Thymus (tissue), 11 donors: ENCODE results near the gene ARHGEF17. TPM values are rescaled to one million over a fixed set of nuclear protein-coding genes. Genes with fewer than 3 reads are reported as not detected.

Source experiments
- DNase-seq, 9 donors: peaks; one replicate each; pipeline ENCODE4 v3.0.0-alpha.2; 2013; ENCODE audit warnings: low spot score in 9 of 9, low read depth in 6 of 9, missing footprints in 1 of 9
- H3K27ac ChIP-seq, 2 donors: one replicate each; pipeline ENCODE4 v1.5.1; 2013; ENCODE audit warnings: control low read depth in 1 of 2, low read depth in 1 of 2, low read length in 1 of 2, mild to moderate bottlenecking in 1 of 2, moderate library complexity in 1 of 2
- H3K27me3 ChIP-seq, 2 donors: one replicate each; pipeline ENCODE4 v1.5.1; 2013; ENCODE audit warnings: low read length in 1 of 2; ENCODE audit not compliant: control insufficient read depth in 2 of 2, insufficient read depth in 1 of 2
- H3K36me3 ChIP-seq, 2 donors: one replicate each; pipeline ENCODE4 v1.5.1; 2013; ENCODE audit warnings: low read length in 1 of 2, mild to moderate bottlenecking in 1 of 2, moderate library complexity in 1 of 2; ENCODE audit not compliant: control insufficient read depth in 2 of 2, insufficient read depth in 2 of 2
- H3K4me1 ChIP-seq, 2 donors: one replicate each; pipeline ENCODE4 v1.5.1; 2013; ENCODE audit warnings: low read length in 2 of 2; ENCODE audit not compliant: control insufficient read depth in 2 of 2, insufficient read depth in 2 of 2
- H3K4me3 ChIP-seq, 2 donors: one replicate each; pipeline ENCODE4 v1.5.1; 2013; ENCODE audit warnings: low read length in 2 of 2, control low read depth in 1 of 2, mild to moderate bottlenecking in 1 of 2
- H3K9me3 ChIP-seq, 2 donors: one replicate each; pipeline ENCODE4 v1.5.1; 2013; ENCODE audit warnings: low read length in 1 of 2, mild to moderate bottlenecking in 1 of 2; ENCODE audit not compliant: control insufficient read depth in 2 of 2, insufficient read depth in 1 of 2
- WGBS: extraction: QIAGEN DNeasy Blood & Tissue Kit; methylation state at CpG from one replicate; pipeline ENCODE4 v1.1.7; 2013; 5-methylcytosine and 5-hydroxymethylcytosine counted together
- polyA plus RNA-seq: library from polyadenylated mRNA; stranded (reverse); fragments of 200-250 nt; gene quantifications from one replicate; pipeline ENCODE4 v1.2.3, GENCODE V29; 2013
- total RNA-seq: library from RNA; stranded (reverse); fragments of 120-200 nt; gene quantifications from one replicate; pipeline ENCODE4 v1.2.4, GENCODE V29; 2013
- donor health status: healthy.

ARHGEF17 gene
- total and polyA plus RNA-seq, 2 donors = 2.5 to 8.9 TPM

DNA sequence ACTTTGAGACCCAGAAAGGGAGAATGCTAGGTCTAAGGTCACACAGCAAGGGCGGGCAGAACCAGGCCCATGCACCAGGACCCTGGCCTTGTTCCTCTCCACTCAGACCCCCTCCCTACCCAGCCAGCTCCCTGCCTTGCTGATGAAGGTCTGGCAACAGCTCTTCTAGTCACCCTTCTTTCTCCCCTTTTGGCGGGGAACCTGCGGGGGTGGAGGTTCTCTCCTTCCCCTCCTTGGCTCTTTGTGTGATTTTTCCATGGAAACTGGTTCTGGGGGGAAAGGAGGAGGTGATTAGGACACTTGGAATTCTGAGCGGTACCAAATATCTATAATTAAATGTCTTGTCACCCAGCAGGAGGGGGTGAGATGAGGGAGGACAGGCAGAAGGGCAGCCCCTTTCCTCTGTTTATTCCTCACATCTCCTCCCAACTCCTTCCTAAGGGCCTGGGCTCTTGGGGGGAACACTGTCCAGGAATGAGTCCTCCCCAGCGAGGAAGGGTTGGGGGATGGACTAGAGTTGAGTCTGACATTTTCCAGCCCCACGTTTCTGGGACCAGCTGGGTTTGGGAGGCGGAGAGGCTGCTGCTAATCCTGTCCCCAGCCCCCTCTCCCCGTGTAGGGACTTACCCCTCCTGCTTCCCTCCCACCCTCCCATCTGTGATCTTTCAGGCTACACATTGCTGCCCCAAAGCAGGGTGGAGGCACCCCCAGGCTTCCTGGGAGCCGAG lies 7.4 kb downstream of the ARHGEF17 start:
- Histone ChIP-seq H3K9me3 (no peaks in the 10 kb centered on the region), H3K36me3 (no peaks in the 10 kb centered on the region), H3K4me3 (no peak overlapping the region), H3K4me1 (peaks cover 0 to 14% of the 10 kb centered on the region in 2 donors), H3K27me3 (peaks cover 4 to 16% of the 10 kb centered on the region in 2 donors), H3K27ac (no peak overlapping the region)
- 84% methylated on average over 9 of the region's 9 CpGs for WGBS
- DNase-seq = no peak

DNA sequence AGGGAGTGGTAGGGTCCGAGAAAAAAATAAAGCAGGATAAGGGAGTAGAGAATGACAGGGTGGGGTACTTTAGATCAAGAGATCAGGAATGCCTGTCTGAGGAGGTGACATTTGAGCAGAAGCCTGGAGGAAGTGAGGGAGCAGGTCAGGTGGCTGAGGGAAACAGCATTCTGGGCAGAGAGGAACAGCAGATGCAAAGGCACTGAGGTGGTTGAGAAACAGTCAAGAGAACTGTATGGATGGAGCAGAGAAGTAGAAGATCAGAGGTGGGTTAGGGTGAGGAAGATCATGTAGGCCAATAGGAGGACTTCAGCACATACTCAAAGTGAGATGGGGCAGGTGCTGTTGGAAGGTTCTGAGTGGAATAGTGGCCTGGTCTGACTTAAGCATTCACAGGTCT lies 8.3 kb downstream of the ARHGEF17 start:
- no peak for DNase-seq
- Histone ChIP-seq H3K36me3 (no peaks in the 10 kb centered on the region), H3K9me3 (no peaks in the 10 kb centered on the region), H3K4me3 (no peak overlapping the region), H3K4me1 (peaks cover 0 to 16% of the 10 kb centered on the region in 2 donors), H3K27ac (no peak overlapping the region), H3K27me3 (peaks cover 0 to 6% of the 10 kb centered on the region in 2 donors)
- 98% methylated on average over 1 of the region's 1 CpG for WGBS

DNA sequence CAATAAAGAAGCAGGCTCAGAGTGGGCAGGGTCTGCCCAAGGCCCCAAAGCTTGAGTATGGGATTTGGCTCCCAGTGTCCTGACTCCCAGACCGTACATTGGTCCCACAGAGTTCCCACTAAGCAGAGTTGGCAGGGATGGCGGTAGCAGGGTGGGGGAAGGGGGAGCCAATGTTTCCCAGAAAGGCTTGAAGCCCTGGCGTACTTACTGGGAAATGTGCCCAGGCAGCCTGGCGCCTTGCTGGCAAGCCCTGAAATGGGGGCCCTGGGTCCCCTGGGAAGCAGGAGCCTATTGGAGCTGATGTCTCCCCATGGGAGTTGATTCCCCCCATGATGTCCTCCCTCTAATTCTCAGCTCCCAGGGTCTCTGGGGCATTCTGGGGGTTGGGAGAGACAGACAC lies 9.3 kb downstream of the ARHGEF17 start:
- Histone ChIP-seq H3K4me3 (no peak overlapping the region), H3K27ac (no peak overlapping the region), H3K9me3 (no peaks in the 10 kb centered on the region), H3K36me3 (no peaks in the 10 kb centered on the region), H3K27me3 (peaks cover 0 to under 1% of the 10 kb centered on the region in 2 donors), H3K4me1 (peaks cover 0 to 25% of the 10 kb centered on the region in 2 donors)
- WGBS = 97% methylated on average over 4 of the region's 4 CpGs
- no peak for DNase-seq

DNA sequence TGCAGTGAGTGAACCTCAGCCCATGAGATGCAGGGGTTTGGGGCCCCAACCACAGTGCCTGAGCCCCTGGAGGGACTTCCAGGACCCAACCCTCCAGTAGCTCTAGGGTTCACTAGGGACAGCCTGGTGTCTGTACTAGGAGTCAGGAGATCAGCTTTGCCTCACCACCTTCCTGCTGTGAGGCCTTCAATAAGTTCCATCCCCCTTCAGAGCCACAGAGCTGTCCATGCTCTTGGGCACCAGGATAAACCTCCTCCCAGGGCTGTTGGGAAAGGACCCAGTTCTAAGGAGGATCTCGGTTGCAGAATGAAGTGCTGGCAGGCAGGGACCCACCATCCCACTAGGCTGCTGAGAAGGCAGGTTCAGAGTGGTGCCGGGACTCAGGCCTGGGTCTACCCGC lies 9.7 kb downstream of the ARHGEF17 start:
- peaks cover 0 to 29% of the 10 kb centered on the region in 2 donors for H3K4me1 ChIP-seq
- H3K4me3 ChIP-seq = no peak overlapping the region
- no peak for DNase-seq
- H3K27ac ChIP-seq = no peak overlapping the region
- H3K27me3 ChIP-seq = no peaks in the 10 kb centered on the region
- no peaks in the 10 kb centered on the region for H3K9me3 ChIP-seq
- no peaks in the 10 kb centered on the region for H3K36me3 ChIP-seq
- WGBS = 83% methylated on average over 3 of the region's 3 CpGs

DNA sequence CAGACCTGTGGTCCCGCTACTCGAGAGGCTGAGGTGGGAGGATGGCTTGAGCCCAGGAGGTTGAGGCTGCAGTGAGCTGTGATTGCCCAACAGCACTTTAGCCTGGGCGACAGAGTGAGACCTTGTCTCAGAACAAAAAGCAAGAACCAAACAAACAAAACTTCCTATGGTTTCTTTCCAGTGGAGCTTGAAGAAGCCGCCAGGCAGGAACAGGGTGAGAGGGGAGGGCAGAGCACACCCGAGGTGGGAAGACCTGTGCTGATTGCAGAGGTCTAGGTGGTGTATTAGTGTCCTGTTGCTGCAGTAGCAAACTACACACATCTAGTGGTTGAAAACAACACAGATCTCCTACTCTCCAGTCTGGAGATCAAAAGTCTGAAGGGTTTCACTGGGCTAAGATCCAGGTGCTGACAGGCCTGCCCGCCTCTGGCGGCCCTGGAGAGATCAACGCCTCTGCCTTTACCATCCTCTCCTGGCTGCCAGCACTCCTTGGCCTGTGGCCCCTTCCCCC lies 10.5 kb downstream of the ARHGEF17 start:
- Histone ChIP-seq H3K27me3 (no peaks in the 10 kb centered on the region), H3K4me1 (peaks cover 0 to 27% of the 10 kb centered on the region in 2 donors), H3K27ac (no peak overlapping the region), H3K36me3 (no peaks in the 10 kb centered on the region), H3K9me3 (no peaks in the 10 kb centered on the region), H3K4me3 (no peak overlapping the region)
- WGBS = 90% methylated on average over 8 of the region's 8 CpGs
- DNase-seq = no peak

DNA sequence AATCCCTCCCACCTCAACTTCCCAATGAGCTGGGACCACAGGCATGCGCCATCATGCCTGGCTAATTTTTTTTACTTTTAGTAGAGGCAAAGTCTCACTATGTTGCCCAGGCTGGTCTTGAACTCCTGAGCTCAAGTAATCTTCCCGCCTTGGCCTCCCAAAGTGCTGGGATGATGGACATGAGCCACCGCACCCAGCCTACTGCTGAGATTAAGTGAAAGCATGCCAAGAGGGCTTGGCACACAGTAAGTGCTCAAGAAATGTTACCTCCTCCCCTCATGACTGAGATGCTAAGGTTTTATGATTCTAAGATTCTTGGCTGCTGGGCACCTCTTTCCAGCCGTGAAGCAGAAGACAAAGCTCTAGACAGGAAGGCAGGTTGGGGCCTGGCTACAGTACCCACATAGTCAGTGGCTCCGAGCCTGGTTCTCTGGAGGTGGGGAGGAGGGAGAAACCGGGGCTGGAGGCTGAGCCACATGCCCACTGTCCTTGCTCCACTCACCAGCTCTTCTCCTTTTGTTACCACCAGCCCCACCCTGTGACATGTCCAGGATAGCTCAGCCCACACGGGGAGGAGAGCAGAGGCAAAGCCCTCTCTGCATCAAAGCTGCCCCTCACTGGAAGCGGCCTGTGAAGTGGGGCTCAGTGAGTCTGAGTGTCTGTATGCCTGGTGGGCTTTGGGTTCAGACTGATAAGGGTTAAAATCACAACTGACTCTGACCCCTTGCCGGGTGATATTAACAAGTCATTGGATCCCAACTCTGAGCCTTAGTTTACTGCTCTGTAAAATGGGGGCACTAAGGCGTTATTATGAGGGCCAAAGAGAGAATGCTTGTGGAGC lies 12.9 kb downstream of the ARHGEF17 start:
- Histone ChIP-seq H3K27me3 (no peaks in the 10 kb centered on the region), H3K27ac (no peak overlapping the region), H3K9me3 (no peaks in the 10 kb centered on the region), H3K36me3 (no peaks in the 10 kb centered on the region), H3K4me3 (no peak overlapping the region), H3K4me1 (peaks cover 0 to 20% of the 10 kb centered on the region in 2 donors)
- DNase-seq = no peak
- WGBS = 65% methylated on average over 10 of the region's 10 CpGs

DNA sequence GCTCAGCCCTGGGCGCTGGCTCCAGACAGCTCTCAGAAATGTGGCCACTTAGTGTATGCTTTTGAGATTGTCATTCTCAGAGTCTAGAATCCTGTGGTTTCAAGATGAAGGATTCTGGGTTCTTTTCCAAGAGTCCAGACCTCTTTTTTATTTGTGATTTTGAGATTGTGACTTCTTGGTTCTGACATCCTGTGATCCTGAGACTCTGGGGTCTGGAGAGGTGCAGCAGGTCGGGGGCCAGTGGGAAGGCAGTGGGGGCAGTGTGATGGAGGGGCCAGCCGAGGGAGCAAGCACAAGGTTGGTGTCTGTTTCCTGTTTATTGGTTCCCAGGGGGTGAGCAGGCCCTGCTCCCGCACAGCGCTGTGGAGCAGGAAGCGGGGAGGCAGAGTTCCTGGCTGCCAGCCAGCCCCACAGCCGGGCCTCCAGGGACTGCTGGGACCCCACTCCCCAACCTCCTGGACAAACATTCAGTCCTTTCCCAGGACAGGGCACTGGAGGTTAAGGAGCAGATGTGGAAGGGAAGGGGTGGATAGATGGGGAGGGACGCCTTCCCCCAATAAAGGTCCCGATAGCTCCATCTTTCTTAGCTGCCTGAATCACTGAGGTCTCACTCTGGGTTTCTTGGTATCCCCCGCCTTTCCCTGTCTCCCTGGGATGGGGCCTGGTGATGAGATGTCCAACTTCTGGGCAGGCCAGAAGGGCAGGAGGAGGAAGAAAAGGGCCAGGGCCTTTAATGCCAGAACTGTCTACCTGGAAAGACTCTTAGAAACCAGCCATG lies 13.7 kb downstream of the ARHGEF17 start:
- 21% methylated on average over 10 of the region's 10 CpGs for WGBS

DNA sequence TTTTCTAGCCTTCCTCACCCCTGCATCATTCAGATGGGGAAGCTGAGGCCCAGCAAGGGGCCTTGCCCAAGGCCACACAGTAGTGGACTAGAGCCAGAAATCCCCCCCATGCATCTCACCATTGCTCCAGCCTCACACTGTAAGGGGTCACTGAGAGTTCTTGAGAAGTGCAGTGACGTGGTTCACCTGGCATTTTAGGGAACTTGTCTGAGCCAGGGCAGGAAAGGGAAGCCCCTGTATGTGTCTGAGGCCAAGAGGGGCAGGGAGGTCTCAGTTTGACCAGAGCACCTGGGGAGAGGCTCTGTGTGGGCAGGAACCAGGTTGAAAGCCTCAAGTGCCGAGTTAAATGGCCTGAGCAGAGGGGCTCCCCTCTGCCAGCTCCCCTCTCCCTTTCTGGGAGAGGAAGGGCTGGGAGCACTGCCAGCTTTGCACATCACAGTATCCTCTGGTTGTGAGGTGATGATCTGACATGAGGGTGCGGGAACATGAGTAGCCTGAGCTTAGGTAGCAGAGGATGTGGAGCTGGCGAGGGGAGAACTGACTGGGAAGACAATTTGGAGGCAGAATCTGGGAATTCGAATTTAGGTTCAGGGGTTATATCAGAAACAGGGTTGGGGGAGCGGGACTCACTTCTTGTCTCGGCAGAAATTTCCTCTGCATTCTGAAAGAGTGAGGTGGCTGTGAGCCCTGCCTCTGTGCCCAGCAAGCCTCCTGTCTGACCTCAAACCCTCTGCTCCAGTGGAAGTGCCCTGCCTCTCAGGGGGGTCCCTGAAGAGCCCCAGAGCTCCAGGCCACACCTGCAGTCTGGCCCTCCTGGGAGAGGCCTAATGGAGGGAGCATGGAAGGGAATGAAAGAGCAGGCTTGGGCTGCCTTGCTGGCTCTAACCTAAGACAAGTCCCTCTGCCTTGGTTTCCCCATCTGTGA lies 14.6 kb downstream of the ARHGEF17 start:
- Histone ChIP-seq H3K27me3 (no peaks in the 10 kb centered on the region), H3K27ac (no peak overlapping the region), H3K4me3 (no peak overlapping the region), H3K36me3 (no peaks in the 10 kb centered on the region), H3K9me3 (no peaks in the 10 kb centered on the region), H3K4me1 (peaks cover 0 to 20% of the 10 kb centered on the region in 2 donors)
- DNase-seq = no peak
- WGBS = 68% methylated on average over 7 of the region's 7 CpGs

More for the DNA sequence above, 13.7 kb downstream of the ARHGEF17 start:
- DNase-seq = no peak
- H3K4me3 ChIP-seq = no peak overlapping the region
- H3K27ac ChIP-seq = no peak overlapping the region
- no peaks in the 10 kb centered on the region for H3K36me3 ChIP-seq
- H3K4me1 ChIP-seq = peaks cover 0 to 20% of the 10 kb centered on the region in 2 donors
- H3K9me3 ChIP-seq = no peaks in the 10 kb centered on the region
- H3K27me3 ChIP-seq = no peaks in the 10 kb centered on the region
